Bone marrow (tissue), 2 donors: ENCODE results near the gene MAN1C1.
"Not testable (repeated sequence)": the region's sequence is repeated elsewhere in the genome, so short reads cannot be mapped to it uniquely, and the experiment has no call there.

Experiments
- DNase-seq, 2 donors: peaks; one replicate each; lab custom pipeline; 2025; lab: John Stamatoyannopoulos, UW

MAN1C1 gene

DNA sequence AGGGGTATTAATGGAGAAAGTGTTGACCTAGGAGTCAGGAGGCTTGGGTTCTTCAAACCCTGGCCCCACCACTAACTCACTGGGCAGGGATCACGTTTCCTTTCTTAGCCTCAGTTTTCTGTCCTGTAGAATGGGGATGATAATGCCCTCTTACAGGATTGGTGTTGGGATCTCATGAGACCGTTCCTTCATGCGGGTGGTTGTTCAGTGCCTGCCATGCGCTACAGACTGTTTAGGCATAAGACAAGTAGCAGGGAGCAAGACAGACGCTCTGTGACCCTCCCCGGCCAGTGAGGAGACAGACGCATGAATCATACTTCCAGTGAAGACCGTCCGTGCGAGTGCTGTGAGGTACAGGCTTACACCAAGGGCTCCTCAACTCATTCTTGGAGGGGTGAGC lies 81.7 kb downstream of the MAN1C1 start:
- no peak for DNase-seq

DNA sequence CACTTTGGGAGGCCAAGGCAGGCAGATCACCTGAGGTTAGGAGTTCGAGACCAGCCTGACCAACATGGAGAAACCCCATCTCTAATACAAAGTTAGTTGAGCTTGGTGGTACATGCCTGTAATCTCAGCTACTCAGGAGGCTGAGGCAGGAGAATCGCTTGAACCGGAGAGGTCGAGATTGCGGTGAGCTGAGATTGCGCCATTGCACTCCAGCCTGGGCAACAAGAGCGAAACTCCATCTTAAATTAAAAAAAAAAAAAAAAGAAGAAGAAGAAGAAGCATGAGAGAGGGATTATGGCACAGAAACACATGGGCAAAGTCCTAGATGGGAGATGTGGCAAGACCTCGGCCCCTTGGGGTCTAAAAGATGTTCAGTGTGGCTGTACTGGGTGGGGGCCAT lies 82.5 kb downstream of the MAN1C1 start:
- DNase-seq = not testable (repeated sequence)

DNA sequence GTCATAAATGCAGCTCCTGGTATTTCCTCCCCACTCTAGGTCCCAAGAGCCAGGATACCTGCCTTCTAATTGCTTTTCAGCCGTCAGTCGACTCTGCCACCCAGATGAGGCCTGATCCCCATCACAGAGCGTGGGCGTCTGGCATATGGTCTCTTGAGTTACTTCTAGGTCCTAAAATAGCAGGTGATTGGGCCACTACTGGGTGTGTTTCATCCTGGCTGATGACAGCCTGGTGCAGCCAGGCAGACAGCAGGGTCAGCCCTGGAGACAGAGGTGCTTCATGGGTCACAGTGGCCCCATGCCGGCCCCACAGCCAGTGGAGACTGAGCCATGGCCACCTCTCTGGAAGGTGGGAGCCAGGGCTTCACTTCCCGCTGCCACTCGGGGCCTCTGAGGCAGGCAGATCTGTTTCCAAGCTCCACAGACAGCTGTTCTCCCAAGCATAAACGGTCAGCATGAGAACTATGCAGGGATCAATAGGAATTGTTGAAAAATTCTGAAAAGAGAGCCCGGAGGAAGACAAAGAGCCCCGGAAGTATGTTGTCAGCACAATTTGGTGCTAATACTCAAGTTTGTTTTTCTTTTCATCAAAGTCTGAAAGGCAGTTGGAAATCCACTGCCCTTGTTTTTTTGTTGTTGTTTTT lies 83.0 kb downstream of the MAN1C1 start:
- no peak for DNase-seq

DNA sequence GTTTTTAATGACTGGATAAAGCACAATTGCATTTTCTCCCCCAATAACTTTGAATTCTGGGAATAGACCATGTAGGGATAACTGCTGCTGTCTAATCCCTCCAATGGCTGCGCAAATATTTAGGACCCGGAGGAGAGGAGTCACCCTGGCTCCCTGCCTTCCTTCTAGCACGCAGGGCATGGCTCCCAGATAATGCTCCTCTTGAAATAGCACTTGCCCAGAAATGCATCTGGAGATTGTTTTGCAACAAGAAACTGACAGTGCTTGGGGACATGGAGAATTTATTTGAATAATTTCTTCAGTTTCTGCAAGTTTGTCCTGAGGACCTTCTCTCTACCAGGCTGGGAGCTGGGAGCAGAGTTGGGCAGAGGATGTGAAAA lies 83.5 kb downstream of the MAN1C1 start:
- no peak for DNase-seq

DNA sequence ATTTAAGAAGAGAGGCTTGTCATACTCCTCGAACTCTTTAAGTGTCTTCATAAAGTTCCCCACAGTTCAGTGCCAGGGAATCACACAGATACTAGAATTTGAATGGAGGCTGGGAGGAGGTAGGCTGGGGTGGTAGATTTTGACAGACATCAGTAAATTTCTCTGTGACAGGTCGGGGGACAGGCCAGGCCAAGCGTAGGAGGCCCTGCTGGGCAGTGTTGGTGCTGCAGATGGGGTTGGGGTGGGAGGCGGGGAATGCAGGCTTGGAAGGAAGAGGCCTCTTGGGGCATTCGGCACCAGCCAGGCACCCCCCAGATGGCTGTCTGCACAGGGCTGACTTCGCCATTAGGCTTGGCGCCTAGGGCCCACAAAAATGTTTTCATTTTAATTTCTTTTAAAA lies 84.0 kb downstream of the MAN1C1 start:
- no peak for DNase-seq

DNA sequence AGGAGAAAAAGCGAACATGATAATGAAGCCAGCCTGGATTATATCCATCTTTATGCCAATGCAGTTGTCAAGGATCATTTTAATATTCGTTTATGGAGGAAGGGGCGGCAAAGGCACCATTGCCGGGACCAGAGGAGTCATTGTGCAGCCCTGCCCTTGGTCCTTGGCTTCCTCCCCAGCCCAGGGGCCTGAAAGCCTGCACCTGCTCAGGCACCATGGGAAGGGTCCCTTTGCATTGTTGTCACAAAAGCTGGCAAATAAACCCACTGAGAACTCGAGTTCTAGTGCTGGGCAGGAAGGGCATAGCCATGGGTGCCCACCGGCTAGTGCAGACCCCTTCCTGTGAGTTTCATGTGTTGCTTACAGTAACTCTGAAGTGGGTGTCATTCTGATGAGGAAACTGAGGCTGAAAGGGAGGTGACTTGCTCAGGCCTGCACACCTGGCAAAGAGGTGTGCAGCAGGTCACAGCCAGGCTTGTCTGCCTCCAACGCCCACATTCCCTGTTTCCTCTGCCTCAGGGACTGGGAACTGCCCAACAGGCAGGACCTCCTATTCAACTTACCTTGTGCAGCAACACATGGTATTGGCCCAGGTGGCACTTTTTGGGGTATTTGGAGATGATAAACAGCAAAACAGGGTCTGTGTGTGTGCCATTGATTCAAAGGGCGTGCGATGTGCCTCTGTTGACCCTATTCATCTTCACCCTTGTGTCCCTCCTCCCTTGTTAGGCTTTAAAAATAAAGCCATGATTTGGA lies 84.6 kb downstream of the MAN1C1 start:
- DNase-seq = no peak

DNA sequence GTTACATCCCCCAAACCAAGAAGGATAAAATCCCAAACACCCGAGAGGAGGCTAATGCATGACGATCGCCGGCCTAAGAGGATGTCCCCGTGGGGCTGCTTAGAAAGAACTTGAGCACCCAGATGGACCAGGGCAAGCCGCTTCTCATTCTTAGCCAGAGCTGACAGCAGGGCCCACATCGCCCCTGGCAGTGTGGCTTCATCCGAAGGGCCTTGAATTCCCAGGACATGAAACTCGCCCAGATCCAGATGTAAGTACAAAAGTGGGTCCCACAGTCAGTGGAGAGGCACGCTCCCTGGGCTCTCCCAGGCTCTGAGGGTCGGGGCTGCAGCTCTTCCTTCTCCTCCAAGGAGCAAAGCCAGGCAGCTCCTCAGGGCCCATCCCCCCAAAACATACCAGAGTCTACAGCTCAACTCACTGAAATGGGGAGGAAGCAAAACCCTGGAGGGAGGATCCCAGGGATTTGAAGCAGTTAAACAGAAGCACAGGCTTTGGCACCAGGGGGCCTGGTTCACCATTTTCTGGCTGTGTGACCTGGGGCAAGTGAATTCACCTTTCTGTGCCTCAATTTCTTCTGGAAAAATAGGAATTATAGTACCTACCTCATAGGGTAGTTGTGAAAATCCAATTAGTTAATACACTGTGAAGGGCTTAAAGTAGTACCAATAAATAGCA lies 85.6 kb downstream of the MAN1C1 start:
- DNase-seq = no peak

DNA sequence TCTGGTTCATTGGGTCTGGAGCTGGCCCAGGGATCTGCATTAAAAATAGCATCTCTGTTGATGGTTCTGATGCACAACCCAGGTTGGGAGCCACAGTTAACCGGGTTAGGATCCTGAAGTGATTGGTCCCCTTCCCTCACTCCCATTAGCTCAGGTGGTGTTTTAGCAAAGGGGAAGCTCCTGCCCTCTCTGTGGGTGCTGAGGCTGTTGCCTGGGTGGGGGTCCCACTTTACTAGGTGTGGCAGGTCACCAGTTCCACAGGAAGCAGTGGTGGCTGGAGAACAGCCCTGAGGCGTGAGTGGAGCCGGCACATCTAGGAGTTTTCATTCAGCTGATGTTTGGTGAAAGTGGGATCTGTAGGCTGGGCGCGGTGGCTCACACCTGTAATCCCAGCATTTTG lies 86.5 kb downstream of the MAN1C1 start:
- DNase-seq = no peak

DNA sequence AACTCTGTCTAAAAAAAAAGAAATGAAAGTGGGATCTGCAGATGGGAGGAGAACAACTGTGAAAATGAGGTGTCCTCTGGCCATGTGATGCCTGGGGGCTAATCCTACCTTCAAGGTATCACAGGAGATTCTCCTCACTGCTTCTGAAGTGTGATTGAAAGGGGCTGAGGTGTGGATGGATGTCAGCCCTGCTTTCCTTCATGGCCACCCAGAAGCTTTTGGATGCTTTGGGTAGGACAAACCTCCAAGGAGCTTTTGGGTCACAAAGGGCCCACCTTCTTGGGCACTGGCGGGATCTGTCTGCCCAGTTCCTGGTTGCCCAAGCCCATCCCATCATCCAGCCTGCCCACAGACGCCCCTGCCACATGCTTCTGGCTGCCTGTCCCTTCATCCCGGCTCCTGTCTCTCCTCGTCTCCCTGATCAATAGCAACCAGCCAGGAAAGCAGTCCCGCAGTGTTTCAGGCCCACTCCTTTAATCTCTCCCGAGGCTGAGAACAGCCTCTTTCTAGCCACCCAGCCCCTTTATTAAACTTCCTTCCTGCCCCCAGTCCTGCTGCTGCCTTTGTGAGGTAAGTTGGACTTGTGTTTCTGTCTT lies 87.2 kb downstream of the MAN1C1 start:
- DNase-seq = no peak

DNA sequence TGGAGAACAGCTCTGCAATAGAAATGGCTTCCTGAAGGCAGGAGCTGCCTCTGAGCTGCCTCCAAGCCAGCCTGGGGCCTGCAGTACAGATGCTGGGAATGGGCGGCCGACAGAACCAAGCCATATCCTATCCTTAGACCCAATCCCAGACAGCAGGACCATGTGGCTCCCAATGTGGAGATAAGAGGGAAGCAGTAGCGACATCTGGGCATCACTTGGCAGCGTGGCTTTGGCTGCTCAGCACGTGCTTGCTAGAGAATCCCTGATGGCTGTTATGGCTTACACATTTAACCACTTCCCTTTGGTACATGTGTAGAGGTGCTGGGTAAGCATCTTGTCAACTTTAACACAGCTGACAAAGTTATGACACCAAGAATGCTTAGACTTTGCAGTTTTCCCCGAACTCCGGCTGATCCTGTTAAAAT lies 87.7 kb downstream of the MAN1C1 start:
- DNase-seq = no peak

DNA sequence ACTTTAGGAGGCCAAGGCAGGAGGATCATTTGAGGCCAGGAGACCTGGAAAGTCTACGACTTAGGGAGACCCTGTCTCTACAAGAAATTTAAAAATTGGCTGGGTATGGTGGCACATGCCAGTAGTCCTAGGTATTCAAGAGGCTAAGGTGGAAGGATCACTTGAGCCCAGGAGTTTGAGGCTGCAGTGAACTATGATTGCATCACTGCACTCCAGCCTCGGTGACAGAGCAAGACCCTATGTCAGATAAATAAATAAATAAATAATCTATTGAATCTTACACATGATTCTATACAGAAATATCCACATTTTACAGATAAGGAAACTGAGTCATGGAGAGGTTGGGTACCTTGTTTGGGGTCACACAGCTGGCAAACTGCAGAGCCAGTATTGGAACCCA lies 89.1 kb downstream of the MAN1C1 start:
- DNase-seq = no peak

DNA sequence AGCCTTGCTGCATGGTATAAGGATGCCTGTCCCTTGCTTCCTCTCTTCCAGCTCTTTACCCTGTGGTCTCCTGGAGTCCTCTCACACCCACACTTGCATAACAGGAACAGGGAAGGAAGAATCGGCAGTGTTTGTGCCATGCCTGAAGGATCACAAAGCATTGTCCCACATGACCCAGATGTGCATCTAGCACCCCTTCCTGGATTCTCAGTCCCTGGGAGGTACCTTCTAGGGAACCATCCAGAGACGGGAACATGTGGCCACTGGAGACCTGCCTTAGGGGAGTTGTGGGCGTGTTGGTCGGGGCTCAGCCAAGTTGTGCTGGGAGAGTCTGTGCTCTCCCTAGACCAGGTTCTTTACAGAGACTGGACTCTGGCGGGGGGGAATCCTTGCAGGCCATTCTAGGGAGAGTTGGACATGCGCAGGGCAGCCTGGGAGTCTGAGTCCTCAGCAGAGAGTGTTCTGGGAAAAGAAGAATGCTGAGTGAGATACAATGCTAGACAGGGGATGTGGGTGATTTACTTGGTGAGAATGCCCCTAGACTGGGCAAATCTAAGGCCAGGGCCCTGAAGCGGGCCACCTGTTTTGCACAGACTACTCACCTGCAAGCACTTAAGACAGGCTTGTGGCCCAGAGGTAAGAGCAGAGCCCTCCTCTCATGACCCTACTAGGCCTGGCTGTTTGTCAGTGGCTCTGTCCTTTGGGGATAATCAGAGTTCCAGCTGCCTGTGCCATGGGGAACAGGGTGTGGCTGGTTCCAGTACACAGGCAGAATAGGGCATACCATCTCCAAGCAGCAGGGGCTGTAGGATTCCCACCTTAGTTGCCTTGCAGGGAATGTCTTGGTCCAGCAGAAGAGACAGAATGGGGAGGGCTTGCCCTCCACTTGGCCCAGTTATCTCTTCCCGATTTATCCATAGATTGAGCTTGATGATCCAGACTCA lies 89.8 kb downstream of the MAN1C1 start:
- no peak for DNase-seq

DNA sequence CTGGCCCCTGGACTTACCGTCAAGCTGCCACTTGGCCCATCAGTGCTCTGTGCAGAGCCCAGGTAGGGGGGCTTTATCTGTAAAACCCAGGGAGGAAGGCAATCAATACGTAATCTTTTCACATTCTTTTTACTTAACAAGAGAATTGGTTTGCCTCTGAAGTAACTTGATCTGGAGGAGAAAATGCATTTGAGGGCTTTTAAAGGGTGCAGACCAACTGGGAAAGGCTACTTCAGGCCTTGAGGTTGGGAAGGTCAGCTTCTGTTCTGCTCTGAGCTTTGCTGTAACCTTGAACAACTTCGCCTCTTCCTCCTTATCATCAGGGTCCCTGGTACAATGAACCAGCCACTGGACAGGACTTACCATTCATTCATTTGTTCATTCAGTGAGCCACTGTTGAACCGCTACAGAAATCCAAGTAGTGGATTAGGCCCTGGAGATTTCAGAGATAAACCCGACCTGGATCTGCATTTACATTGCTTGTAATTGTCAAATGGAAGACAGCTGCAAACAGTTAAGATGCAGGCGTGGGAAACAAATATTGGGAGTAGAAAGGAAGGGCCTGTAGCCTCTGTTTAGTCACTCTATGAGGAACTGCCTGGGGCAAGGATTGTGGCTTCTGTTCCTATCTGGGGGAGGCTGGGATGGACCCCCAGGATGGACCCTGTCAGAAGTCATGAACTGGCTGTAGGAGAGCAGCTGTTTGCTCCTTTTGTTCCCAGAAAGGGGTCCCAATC lies 90.9 kb downstream of the MAN1C1 start:
- no peak for DNase-seq

DNA sequence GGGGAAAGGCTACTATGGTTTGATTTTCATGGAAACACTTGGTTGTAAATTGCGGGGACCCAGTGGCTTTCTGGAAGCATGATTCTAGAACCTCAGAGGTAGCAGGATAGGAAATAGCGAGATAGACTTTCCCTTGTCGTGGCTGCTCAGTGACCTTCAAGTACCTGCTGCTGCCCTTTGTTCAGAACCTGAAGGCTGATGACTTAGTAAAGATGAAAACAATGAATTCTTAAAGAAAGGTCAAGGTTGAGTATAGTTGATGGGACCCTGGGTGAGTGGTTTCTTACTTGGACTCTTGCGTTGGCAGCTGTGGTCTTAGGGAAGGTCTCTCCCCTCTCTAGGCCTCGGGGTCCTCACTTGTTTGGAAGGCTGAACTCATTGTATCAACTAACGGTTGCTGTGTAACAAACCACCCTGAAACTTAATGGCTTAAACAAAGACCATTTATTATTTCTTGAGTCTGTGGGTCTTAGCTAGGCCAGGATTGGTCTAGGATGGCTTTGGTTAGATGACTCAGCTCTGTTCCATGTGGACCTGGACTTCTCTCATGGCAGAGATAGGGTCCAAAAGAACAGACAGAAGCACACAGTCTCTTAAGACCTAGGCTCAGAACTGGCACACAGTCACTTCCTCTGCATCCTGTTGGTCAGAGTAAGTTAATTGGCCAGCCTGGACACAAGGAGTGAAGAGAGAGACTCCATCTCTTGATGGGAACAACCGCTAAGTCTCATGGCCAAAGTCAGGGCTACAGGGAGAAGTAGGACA lies 94.2 kb downstream of the MAN1C1 start:
- no peak for DNase-seq

DNA sequence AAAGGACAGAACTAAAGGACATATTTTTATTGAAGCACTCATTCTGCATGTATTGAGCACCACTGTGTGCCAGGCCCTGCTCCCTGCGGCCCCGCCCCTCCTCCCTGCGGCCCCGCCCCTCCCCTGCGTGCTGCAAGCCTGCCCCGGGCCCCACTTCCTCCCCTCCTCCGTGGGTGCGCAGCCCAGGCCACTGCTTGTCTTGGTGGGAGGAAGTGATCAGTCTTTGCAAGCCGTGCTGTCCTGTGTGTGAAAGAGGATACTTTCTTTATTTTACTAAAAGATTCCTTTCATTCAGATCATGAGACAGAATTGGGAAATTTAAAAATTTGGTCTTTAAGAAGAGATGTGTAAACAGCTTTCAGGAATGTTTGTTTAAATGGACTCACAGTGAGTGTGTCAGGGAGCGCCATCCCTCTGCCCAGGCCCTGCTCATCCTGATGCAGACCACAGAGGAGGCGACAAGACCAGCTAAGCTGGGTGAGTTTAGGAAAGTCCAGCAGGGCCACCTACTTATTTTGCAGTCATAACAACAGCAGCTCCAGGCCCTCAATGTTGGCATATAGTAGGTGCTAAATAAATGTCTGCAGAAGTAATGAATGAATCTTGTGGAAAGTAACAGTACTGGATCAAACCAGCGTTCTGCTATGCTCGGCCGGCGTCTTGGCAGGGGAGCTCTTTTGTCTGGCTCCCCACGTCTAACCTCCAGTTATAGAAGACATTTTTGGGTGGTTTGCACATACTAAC lies 95.1 kb downstream of the MAN1C1 start:
- peak in 1 of 2 donors; percentile 2 for DNase-seq

DNA sequence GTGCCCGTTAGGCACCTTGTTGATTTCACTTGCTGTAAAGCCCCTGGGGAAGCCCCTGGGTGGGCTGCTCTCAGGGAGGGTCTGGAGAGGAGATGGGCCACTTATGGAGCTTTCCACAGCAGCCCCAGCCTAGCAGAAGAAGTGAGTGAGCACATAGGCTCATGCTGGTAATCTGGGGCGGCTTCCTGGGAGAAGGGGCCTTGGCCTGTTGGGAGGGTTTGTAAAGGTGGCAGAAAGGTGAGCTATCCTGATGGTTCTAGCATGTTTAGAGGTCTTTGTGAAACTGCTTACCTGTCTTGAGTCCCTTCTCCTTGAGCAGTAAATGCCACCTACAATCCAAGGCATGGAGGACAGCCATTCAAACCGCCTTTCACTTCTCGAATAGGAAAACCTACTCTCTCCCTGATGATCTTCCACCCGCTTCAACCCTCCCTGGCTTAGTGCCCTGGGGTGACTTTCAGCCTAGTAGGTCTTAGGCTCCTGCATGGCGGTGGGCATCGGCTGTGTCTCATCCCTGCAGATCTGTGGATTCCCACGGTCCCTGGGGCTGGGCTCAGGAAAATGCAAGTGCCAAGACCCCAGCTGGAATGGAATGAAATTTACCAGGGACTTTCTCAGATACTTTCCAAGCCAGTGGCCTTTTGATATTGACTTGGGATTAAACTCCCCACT lies 95.8 kb downstream of the MAN1C1 start:
- DNase-seq = no peak

DNA sequence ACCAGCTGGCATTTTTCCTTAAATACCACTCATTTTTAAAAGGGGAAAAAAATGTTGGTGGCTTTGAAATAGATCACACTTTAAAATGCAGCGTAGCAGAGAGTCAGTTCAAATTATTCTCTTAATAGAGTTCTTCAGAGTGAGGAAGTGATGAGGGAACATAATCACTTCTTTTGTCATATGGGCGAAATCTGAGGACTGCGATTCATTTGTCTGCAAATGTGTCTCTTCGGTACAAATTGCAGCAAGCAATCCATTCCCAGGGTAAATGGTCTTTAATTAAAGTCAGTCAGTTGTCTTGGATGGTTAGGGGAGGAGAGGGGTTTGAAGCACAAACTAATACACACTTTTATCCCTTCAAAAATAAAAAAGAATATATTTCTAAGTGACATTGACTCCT lies 97.4 kb downstream of the MAN1C1 start:
- DNase-seq = no peak

DNA sequence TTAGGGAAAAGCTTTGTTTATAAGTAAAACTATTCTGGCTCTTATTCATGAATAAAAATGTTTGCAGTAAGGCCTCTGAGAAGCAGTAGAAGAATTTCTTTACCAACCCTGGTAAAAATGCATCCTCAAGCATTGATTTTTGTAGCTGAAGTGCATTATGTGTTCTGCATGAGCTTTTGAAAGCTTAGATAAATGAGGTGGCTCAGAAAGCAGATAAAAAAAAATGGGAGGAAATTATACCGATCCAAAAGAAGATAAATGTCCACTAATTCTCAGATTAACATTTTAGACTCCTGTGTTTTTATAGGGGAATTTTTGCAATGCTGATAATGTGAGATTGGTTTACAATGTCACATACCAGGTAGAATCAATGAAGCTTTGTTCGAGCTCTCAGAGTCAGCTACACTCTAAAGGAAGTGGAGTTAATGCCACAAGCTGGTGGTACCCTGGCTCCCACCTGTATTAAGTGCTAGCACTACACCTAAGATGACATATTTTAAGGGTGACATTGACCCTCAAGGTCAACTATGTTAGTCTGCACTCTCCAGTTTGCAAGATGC lies 97.9 kb downstream of the MAN1C1 start:
- no peak for DNase-seq

DNA sequence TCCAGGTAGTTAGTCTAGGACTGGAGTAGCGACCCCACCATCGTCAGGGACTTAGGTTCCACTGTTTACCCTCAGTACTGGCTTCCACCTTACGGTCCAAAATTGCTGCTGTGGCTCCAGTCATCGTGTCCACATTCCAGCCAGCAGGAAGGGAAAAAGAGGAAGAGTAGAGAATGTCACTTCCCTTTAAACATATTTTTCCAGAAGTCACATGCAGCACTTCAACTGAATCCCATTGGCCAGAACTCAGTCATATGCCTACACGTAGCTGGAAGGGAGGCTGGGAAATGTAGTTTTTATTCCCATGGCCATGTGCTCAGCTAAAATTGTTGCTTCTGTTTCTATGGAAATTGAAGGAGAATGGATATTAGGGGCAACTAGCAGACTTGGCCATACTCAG lies 99.3 kb downstream of the MAN1C1 start:
- no peak for DNase-seq
